Heart right ventricle (tissue), 16 donors: ENCODE measurements around the gene MAML2. TPM values are rescaled to one million over a fixed set of nuclear protein-coding genes. Genes with fewer than 3 reads are reported as not detected.

Source experiments
- ATAC-seq, 8 donors: fragments of 200-7000 bp; cut with Tn5 transposase; one replicate each; pipeline ENCODE4 v1.9.1; 2020; ENCODE audit warnings: mild to moderate bottlenecking in 8 of 8, moderate library complexity in 8 of 8, moderate number of reproducible peaks in 1 of 8
- DNase-seq, 2 donors: peaks; one replicate each; pipeline ENCODE4 v3.0.0-alpha.2; 2020
- H3K27ac ChIP-seq, 10 donors: fragments of 200-600 bp; sonication (generic) in 2 of 10; one replicate each; pipeline versions ENCODE4 v1.5.0 to v1.8.0; 2020 to 2022; ENCODE audit warnings: mild to moderate bottlenecking in 3 of 10
- H3K27me3 ChIP-seq, 7 donors: fragments of 200-600 bp; one replicate each; pipeline ENCODE4 v1.8.0; 2021 to 2022; ENCODE audit warnings: mild to moderate bottlenecking in 2 of 7
- H3K36me3 ChIP-seq, 9 donors: fragments of 200-600 bp; sonication (generic) in 1 of 9; one replicate each; pipeline versions ENCODE4 v1.5.0 to v1.8.0; 2020 to 2022; ENCODE audit warnings: mild to moderate bottlenecking in 2 of 9
- H3K4me1 ChIP-seq, 9 donors: fragments of 200-600 bp; sonication (generic) in 1 of 9; one replicate each; pipeline versions ENCODE4 v1.5.0 to v1.8.0; 2020 to 2022; ENCODE audit warnings: mild to moderate bottlenecking in 4 of 9
- H3K4me3 ChIP-seq, 10 donors: fragments of 200-600 bp; sonication (generic) in 2 of 10; one replicate each; pipeline versions ENCODE4 v1.5.0 to v1.8.0; 2020 to 2022; ENCODE audit warnings: mild to moderate bottlenecking in 7 of 10, moderate library complexity in 2 of 10
- H3K9me3 ChIP-seq, 11 donors: fragments of 200-600 bp in 10 of 11; sonication (generic) in 2 of 11; one replicate each; pipeline versions ENCODE4 v1.5.0 to v1.8.0; 2013 to 2022; ENCODE audit warnings: mild to moderate bottlenecking in 2 of 11, control low read depth in 1 of 11, moderate library complexity in 1 of 11
- WGBS, 2 donors: extraction: QIAGEN DNeasy Blood & Tissue Kit; methylation state at CpG; one replicate each; pipeline ENCODE4 v1.1.7; 2013; ENCODE audit warnings: inconsistent platforms in 1 of 2; 5-methylcytosine and 5-hydroxymethylcytosine counted together
- intact Hi-C, 10 donors: fragments of 100-400 bp; cut with DNase I; formaldehyde crosslinking; loops; one replicate each; pipeline versions ENCODE4 v1.11.1 to v1.14.2; 2022
- long read RNA-seq, 3 donors: library from polyadenylated mRNA; unstranded; transcript quantifications; one replicate each; pipeline ENCODE4 v2.0.0, GENCODE V29; 2020 to 2021
- polyA plus RNA-seq, 2 donors: library from polyadenylated mRNA; stranded (reverse); fragments of 200-250 nt; gene quantifications; one replicate each; pipeline ENCODE4 v1.2.3, GENCODE V29; 2013
- total RNA-seq, 10 donors: library from RNA; stranded (reverse); fragmentation: NEBNext Ultra II Directional in 3 of 10; extraction: Animal tissue kit (Norgen Biotek cat#: 25700) in 3 of 10; gene quantifications; one replicate each; pipeline versions ENCODE4 v1.2.1 to v1.2.4, GENCODE V29; 2021 to 2023
- TF ChIP-seq, protein P1 (sequence below), 9 donors: fragments of 200-600 bp; sonication (generic) in 2 of 9; IDR thresholded peaks; one replicate each; pipeline versions ENCODE4 v1.5.0 to v1.8.0; 2021 to 2022; ENCODE audit warnings: antibody characterized with exemption in 9 of 9, mild to moderate bottlenecking in 5 of 9, moderate library complexity in 1 of 9
- donor health status: Arrhythmogenic right ventricular cardiomyopathy.
- donor health status: ischemic (EF 13 %, LVEDD 7.1; RV severe dilation, severe dysfunction).
- donor health status: healthy with polysubstance abuse.
- donor health status: DM: no; HTN: yes; CAD: no.
- donor health status: DM: no; HTN: no; CAD: no.
- donor health status: ischemic (EF 25% LVEDD 6.9; RV normal size, moderate dysfunction).
- donor health status: ischemic (EF 25% LVEDD 5.7; RV mildly dilated, moderate dysfunction).
- donor health status: healthy.
- donor health status: DM: yes; HTN: yes; CAD: no.
- donor health status: Ischemic cardiomyopathy.
- donor health status: ischemic (EF 35%, LVEDD 5.7; RV mildly dilated, moderate dysfunction).
- donor health status: nonischemic (EF 11% LVEDD 7.7; RV severe dilation, severe dysfunction).
- donor health status: DM: yes; HTN: yes; CAD: no.
- donor health status: PGD.
- donor health status: ischemic (EF 29% LVEDD 5.4; RV normal size, mild dysfunction).
- donor health status: nonischemic (EF 23%, LVEDD 6.1; RV moderate dilation, normal function).

Gene MAML2
- total RNA-seq = 1 to 10 TPM; 2.9 to 6.1 (median 4.5) TPM
- polyA plus RNA-seq = 1 to 10 TPM; 1.3 to 1.9 TPM
- long read RNA-seq, donor 1, partial matches to known transcripts = 0 of 2 reads
- long read RNA-seq, donor 1, other reads (novel, unspliced or antisense) = 1 of 2 reads
- long read RNA-seq, donor 2, partial matches to known transcripts = 0 of 2 reads
- long read RNA-seq, donor 2, other reads (novel, unspliced or antisense) = 1 of 2 reads
- long read RNA-seq, donor 3, partial matches to known transcripts = 0 of 3 reads
- long read RNA-seq, donor 3, other reads (novel, unspliced or antisense) = 0 of 3 reads

DNA sequence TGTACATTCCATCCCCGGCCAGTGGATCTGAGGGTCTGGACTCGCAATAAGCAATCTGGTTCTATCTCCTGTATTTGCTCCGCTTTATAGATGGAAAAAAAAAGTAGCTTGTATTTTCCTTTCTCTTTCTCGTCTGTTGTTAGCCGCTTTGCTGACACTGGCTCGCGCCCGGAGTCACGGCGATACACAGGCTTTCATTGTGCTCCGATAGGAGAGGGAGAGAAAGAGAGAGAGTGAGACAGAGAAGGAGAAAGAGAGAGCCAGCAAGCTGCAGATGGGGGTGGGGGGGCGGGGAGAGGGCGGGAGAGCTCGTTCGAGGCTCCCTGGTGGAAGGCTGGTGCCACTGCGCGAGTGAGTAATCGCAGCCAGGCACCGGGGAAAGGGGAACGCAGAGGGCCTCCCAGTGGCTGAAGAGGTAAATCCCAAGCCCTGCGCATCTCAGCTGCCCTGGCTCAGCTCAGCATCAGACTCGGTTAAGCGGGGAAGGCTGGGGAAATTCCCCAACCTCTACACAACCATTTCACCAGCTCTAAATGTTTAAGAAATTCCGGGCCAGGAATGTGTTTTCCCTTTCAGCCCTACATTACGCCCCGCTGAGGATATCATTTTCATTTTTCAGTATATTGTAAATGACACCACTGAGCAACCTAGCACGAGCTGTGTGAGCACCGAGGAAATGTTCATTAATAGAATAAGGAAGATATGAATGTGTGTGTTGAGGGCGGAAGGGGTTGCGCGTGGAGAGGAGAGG is at the start of gene MAML2:
MAML2 (minus strand) TSS at position 235 of the 751 bp plus-strand sequence. CDS start 1,300 bp downstream, outside the sequence.
- H3K36me3 ChIP-seq = no peaks in the 10 kb centered on the region
- peak within 1 kb of the TSS in 9 of 10 donors; percentile 66 to 92 (median 83) for H3K27ac ChIP-seq
- peaks cover under 1 to 44% (median 36%) of the 10 kb centered on the region in 9 donors for H3K4me1 ChIP-seq
- WGBS, 2 donors = 5 to 7% methylated on average over 30 to 31 of the region's 31 CpGs
- intact Hi-C loops = loop anchor here (1.0 to 10.0 kb wide), 20 partner anchors 36 to 508 kb away; partner anchors contain the start of gene MTMR2 (in 3 of the 10)
- peak within 1 kb of the TSS; percentile 36 to 78 (median 64) for H3K4me3 ChIP-seq
- no peaks in the 10 kb centered on the region for H3K9me3 ChIP-seq
- TF ChIP-seq, protein P1, sequence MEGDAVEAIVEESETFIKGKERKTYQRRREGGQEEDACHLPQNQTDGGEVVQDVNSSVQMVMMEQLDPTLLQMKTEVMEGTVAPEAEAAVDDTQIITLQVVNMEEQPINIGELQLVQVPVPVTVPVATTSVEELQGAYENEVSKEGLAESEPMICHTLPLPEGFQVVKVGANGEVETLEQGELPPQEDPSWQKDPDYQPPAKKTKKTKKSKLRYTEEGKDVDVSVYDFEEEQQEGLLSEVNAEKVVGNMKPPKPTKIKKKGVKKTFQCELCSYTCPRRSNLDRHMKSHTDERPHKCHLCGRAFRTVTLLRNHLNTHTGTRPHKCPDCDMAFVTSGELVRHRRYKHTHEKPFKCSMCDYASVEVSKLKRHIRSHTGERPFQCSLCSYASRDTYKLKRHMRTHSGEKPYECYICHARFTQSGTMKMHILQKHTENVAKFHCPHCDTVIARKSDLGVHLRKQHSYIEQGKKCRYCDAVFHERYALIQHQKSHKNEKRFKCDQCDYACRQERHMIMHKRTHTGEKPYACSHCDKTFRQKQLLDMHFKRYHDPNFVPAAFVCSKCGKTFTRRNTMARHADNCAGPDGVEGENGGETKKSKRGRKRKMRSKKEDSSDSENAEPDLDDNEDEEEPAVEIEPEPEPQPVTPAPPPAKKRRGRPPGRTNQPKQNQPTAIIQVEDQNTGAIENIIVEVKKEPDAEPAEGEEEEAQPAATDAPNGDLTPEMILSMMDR (IDR thresholded peaks at IDR 0.05) = peak; percentile 90 to 100 (median 98)
- DNase-seq (peak; percentile 90 to 93), ATAC-seq (peak; percentile 89 to 97 (median 93))
- H3K27me3 ChIP-seq = no peaks in the 10 kb centered on the region

DNA sequence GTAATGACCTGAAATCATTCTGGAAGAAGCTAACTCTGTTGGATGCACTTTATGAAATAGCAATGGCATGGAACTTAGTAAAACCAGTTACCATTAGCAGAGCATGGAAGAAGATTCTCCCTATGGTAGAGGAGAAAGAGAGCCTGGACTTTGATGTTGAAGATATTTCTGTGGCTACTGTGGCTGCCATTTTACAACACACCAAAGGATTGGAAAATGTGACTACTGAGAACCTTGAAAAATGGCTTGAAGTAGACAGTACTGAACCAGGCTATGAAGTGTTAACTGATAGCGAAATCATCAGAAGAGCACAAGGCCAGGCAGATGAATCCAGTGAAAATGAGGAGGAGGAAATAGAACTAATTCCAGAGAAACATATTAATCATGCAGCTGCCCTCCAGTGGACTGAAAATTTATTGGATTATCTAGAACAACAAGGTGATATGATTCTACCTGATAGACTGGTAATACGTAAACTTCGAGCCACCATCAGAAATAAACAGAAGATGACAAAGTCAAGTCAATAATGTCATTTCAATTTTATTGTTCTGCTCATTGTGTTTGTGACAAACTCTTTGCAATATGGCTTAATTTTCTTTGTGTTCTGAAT is 48.8 kb upstream of the MAML2 start:
- intact Hi-C loops = loop anchor here in 8 of 10 donors (5.0 to 10.0 kb wide), 3 partner anchors 547 to 557 kb away; no protein-coding TSS in a partner anchor
- no peak overlapping the region for H3K4me3 ChIP-seq
- H3K9me3 ChIP-seq = no peaks in the 10 kb centered on the region
- DNase-seq (no peak), ATAC-seq (no peak)
- TF ChIP-seq, protein P1 (IDR thresholded peaks at IDR 0.05) = no peak
- no peak overlapping the region for H3K27ac ChIP-seq
- H3K27me3 ChIP-seq = no peaks in the 10 kb centered on the region
- H3K36me3 ChIP-seq = peaks cover 0 to 4% (median 0%) of the 10 kb centered on the region in 9 donors
- H3K4me1 ChIP-seq = peaks cover 0 to 46% (median 24%) of the 10 kb centered on the region in 9 donors
- whole genome bisulfite sequencing, 2 donors = 93 to 99% methylated on average over 3 of the region's 3 CpGs

DNA sequence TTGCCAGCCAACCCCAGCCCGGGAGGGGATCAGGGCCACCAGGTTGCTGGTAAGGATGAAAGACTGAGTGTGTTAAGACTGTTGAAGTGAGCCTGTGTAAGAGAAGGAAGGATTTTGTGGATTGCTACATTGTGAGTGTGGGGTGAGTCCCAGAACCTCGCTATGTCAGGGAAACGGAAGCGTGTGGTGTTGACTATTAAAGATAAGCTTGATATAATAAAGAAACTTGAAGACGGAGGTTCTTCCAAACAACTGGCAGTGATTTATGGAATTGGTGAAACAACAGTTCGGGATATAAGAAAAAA is 47.4 kb upstream of the MAML2 start:
- Histone ChIP-seq H3K4me1 (peaks cover 0 to 46% (median 24%) of the 10 kb centered on the region in 9 donors), H3K27ac (peak overlapping the region in 9 of 10 donors; percentile 72 to 93 (median 89)), H3K9me3 (no peaks in the 10 kb centered on the region), H3K36me3 (peaks cover 0 to 15% (median 0%) of the 10 kb centered on the region in 9 donors), H3K4me3 (peak overlapping the region; percentile 62 to 97 (median 88)), H3K27me3 (no peaks in the 10 kb centered on the region)
- intact Hi-C loops = loop anchor here in 8 of 10 donors (5.0 to 10.0 kb wide), 3 partner anchors 546 to 556 kb away; no protein-coding TSS in a partner anchor
- 9% methylated on average over 6 of the region's 6 CpGs for WGBS, 2 donors
- DNase-seq (no peak), ATAC-seq (peak in 6 of 8 donors; percentile 1 to 25 (median 7))
- TF ChIP-seq, protein P1 (IDR thresholded peaks at IDR 0.05) = no peak
